IMR-90 (cell line): ENCODE data around the gene YBEY.

ENCODE experiments used
- CEBPB ChIP-seq: IDR thresholded peaks from 2 replicates; pipeline ENCODE4 v1.6.1; 2012; ENCODE audit warnings: low read depth, low read length, improper control_type of control experiment
- POLR2A ChIP-seq: IDR thresholded peaks from 2 replicates; pipeline ENCODE4 v1.6.1; 2012; ENCODE audit warnings: mild to moderate bottlenecking, low read depth, low read length
- SMC3 ChIP-seq: fragments of 150-350 bp; IDR thresholded peaks from 2 replicates; pipeline ENCODE4 v1.6.1; 2016; ENCODE audit warnings: low read depth, mild to moderate bottlenecking, antibody characterized with exemption, low read length, moderate library complexity
- TF ChIP-seq, protein P1 (sequence below): conservative IDR thresholded peaks from 2 replicates; pipeline ENCODE4 v1.5.1; 2012; ENCODE audit warnings: mild to moderate bottlenecking, low read depth, low read length, improper control_type of control experiment
- TF ChIP-seq, protein P2 (sequence below): fragments of 150-350 bp; IDR thresholded peaks from 2 replicates; pipeline ENCODE4 v1.6.1; 2016; ENCODE audit warnings: low read depth, mild to moderate bottlenecking, low read length, moderate library complexity, borderline replicate concordance

DNA sequence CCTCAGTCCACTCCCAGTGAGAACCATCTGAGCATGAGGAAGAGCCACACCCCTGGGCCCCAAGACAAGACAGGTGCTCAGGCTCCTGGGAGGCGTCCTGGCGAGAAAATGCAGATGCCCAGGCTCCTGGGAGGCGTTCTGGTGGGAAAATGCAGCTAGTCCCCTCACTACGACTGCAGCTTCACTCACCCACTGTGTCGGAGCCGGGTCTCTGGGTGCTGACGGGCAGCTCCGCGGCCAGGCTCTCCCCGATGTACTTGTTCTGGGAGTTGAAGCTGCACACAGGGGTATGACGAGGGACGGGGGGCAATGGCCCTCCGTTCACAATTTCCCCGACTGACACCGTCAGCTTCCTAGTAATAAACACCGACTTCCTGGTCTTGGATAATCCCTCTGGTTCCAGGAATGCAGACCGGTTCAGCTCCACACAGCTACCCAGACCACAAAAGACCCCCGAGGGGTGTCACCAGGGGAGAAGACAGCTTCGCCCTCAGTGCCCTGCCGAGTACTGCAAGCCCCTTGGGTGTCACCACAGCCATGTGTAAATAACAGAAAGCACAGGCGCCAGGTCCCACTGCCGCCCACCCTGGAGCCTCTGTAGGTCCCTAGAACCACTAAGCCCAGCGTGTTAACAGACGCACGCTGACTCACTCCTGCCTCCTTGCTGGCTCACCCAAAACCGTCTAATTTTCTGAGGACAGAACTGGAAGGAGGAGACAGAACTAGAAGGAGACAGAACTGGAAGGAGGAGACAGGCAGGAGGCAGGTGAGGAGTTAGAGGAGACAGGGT is 20.2 kb upstream of the YBEY start:
- TF ChIP-seq POLR2A (no peak), SMC3 (no peak), CEBPB (no peak)
- TF ChIP-seq, protein P1, sequence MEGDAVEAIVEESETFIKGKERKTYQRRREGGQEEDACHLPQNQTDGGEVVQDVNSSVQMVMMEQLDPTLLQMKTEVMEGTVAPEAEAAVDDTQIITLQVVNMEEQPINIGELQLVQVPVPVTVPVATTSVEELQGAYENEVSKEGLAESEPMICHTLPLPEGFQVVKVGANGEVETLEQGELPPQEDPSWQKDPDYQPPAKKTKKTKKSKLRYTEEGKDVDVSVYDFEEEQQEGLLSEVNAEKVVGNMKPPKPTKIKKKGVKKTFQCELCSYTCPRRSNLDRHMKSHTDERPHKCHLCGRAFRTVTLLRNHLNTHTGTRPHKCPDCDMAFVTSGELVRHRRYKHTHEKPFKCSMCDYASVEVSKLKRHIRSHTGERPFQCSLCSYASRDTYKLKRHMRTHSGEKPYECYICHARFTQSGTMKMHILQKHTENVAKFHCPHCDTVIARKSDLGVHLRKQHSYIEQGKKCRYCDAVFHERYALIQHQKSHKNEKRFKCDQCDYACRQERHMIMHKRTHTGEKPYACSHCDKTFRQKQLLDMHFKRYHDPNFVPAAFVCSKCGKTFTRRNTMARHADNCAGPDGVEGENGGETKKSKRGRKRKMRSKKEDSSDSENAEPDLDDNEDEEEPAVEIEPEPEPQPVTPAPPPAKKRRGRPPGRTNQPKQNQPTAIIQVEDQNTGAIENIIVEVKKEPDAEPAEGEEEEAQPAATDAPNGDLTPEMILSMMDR: no peak
- TF ChIP-seq, protein P2, sequence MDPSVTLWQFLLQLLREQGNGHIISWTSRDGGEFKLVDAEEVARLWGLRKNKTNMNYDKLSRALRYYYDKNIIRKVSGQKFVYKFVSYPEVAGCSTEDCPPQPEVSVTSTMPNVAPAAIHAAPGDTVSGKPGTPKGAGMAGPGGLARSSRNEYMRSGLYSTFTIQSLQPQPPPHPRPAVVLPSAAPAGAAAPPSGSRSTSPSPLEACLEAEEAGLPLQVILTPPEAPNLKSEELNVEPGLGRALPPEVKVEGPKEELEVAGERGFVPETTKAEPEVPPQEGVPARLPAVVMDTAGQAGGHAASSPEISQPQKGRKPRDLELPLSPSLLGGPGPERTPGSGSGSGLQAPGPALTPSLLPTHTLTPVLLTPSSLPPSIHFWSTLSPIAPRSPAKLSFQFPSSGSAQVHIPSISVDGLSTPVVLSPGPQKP: no peak
